Measurements from ENCODE around the gene MEIKIN.
"Not testable (repeated sequence)": the region's sequence is repeated elsewhere in the genome, so short reads cannot be mapped to it uniquely, and the experiment has no call there.

Gene MEIKIN

GRCh38 chr5:131796793-131797693 lies 148.4 kb downstream of the MEIKIN start, which contains the start of gene FNIP1:
TSS of gene FNIP1 (minus strand) at chr5:131797017. CDS start at chr5:131796921, 96 bp downstream.
- DNase-seq (ENCODE audit: low read depth), result peak; percentile 96

GRCh38 chr5:131795879-131796792 lies 149.3 kb downstream of the MEIKIN start:
- no peak for DNase-seq (ENCODE audit: low read depth)

GRCh38 chr5:131795228-131795627 lies 150.2 kb downstream of the MEIKIN start:
- no peak for DNase-seq (ENCODE audit: low read depth)

GRCh38 chr5:131794586-131794985 lies 150.9 kb downstream of the MEIKIN start:
- DNase-seq (ENCODE audit: low read depth), result no peak

GRCh38 chr5:131792896-131793295 lies 152.6 kb downstream of the MEIKIN start:
- DNase-seq (ENCODE audit: low read depth), result no peak

- no peak for DNase-seq (ENCODE audit: low read depth)
Measured at GRCh38 chr5:131791866-131792265, 153.6 kb downstream of the MEIKIN start.

GRCh38 chr5:131790550-131790949 lies 154.9 kb downstream of the MEIKIN start:
- no peak for DNase-seq (ENCODE audit: low read depth)

GRCh38 chr5:131789765-131790164 lies 155.7 kb downstream of the MEIKIN start:
- no peak for DNase-seq (ENCODE audit: low read depth)

- no peak for DNase-seq (ENCODE audit: low read depth)
Measured at GRCh38 chr5:131787736-131788135, 157.7 kb downstream of the MEIKIN start.

GRCh38 chr5:131786900-131787692 lies 158.4 kb downstream of the MEIKIN start:
- no peak for DNase-seq (ENCODE audit: low read depth)

- DNase-seq (ENCODE audit: low read depth), result no peak
Measured at GRCh38 chr5:131786036-131786435, 159.4 kb downstream of the MEIKIN start.

GRCh38 chr5:131783874-131784273 lies 161.6 kb downstream of the MEIKIN start:
- DNase-seq (ENCODE audit: low read depth), result no peak

- DNase-seq (ENCODE audit: low read depth), result no peak
Measured at GRCh38 chr5:131783357-131783756, 162.1 kb downstream of the MEIKIN start.

- DNase-seq (ENCODE audit: low read depth), result no peak
Measured at GRCh38 chr5:131782717-131783116, 162.7 kb downstream of the MEIKIN start.

- not testable (repeated sequence) for DNase-seq (ENCODE audit: low read depth)
Measured at GRCh38 chr5:131778141-131778540, 167.3 kb downstream of the MEIKIN start.

- no peak for DNase-seq (ENCODE audit: low read depth)
Measured at GRCh38 chr5:131776450-131776849, 169.0 kb downstream of the MEIKIN start.

- no peak for DNase-seq (ENCODE audit: low read depth)
Measured at GRCh38 chr5:131774652-131775367, 170.7 kb downstream of the MEIKIN start.

GRCh38 chr5:131773805-131774204 lies 171.7 kb downstream of the MEIKIN start:
- DNase-seq (ENCODE audit: low read depth), result no peak

GRCh38 chr5:131771692-131772091 lies 173.8 kb downstream of the MEIKIN start:
- DNase-seq (ENCODE audit: low read depth), result no peak

- DNase-seq (ENCODE audit: low read depth), result no peak
Measured at GRCh38 chr5:131769961-131770360, 175.5 kb downstream of the MEIKIN start.

GRCh38 chr5:131769336-131769735 lies 176.1 kb downstream of the MEIKIN start:
- DNase-seq (ENCODE audit: low read depth), result no peak
